Measurements from ENCODE around the gene CIB2. TPM values are rescaled to one million over a fixed set of nuclear protein-coding genes. Genes with fewer than 3 reads are reported as not detected.

The CIB2 gene
- polyA plus RNA-seq, 1 of the 3 experiments (the other 2 are of a cell fraction): 39.6 TPM

DNA sequence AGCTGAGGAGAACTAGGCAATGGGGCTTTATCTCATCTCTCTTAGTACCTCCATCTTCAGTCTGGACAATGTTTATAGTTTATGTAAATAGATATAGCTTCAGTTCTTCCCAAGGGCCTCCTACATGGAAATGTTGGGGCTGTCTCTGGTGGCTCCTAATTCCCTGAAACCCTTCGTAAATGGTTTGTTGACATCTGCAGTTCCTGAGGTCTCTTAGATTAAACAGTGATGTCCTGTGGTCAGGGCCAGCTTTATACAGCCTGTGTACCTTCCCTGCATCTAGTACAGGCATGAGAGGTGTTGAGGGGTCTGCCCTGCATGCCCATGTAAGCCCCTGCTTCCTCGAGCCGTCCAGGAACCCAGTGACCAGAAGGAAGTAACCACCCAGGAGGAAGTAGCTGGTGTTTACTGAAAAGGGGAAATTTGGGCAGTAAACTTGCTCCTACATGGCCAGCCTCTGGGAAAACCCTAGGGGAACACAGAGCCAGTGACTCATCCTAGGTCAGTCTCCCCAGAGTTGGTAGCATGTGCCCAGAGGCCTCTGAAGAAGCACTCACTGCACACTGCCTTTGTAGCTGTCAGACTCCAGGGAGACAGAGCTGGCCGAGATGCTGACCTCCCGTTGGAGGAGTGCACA, 49.0 kb downstream of the CIB2 start:
- ChIA-PET POLR2A (no interaction called here), CTCF (interaction anchor here (0.9 to 2.2 kb wide), 7 partner anchors 10 to 123 kb away, joined by 3 to 7 read pairs (median 3); partner anchors contain the start of gene SH2D7)
- 90% methylated on average over 3 of the region's 5 CpGs for WGBS (ENCODE audit: low lambda C conversion rate)
- H3K4me2 ChIP-seq: no peak overlapping the region
- H3K27ac ChIP-seq (ENCODE audit: low read depth in 2 of 2, low read length in 1 of 2): no peak overlapping the region
- peaks cover 3% of the 10 kb centered on the region for H3F3A ChIP-seq (replicated peaks; ENCODE audit: insufficient read depth)
- no peak overlapping the region for H3K9ac ChIP-seq
- peaks cover 13 to 20% of the 10 kb centered on the region in 2 experiments; a peak in 3 of 4 replicates for H3K4me1 ChIP-seq (ENCODE audit: control insufficient read depth in 1 of 2, insufficient read depth in 2 of 2, low read depth in 1 of 2, low read length in 1 of 2)
- H3K9me3 ChIP-seq: no peaks in the 10 kb centered on the region
- DNase-seq: no peak
- no peak overlapping the region for H2AFZ ChIP-seq (ENCODE audit: low read depth)
- H3K9me2 ChIP-seq: no peaks in the 10 kb centered on the region
- H3K27me3 ChIP-seq (ENCODE audit: insufficient read depth): no peaks in the 10 kb centered on the region
- TF ChIP-seq TCF12 (IDR thresholded peaks at IDR 0.05) (no peak), EP300 (IDR thresholded peaks at IDR 0.05; ENCODE audit: borderline replicate concordance in 1 of 2, low read depth in 1 of 2, low read length in 1 of 2) (no peak), YY1 (IDR thresholded peaks at IDR 0.05; ENCODE audit: low read depth) (no peak), GATA2 (CRISPR knock-in tag; IDR thresholded peaks at IDR 0.05) (no peak), TAF1 (IDR thresholded peaks at IDR 0.05; ENCODE audit: borderline replicate concordance, low read depth, low read length) (no peak), SIN3A (IDR thresholded peaks at IDR 0.05; ENCODE audit: borderline replicate concordance, low read depth, low read length) (no peak), MXI1 (IDR thresholded peaks at IDR 0.05; ENCODE audit: low read depth, low read length) (no peak), FOXJ3 (CRISPR knock-in tag; IDR thresholded peaks at IDR 0.05) (no peak), RAD21 (IDR thresholded peaks at IDR 0.05; ENCODE audit: low read length) (no peak), GABPA (IDR thresholded peaks at IDR 0.05; ENCODE audit: low read depth) (no peak), SMC3 (IDR thresholded peaks at IDR 0.05; ENCODE audit: low read depth, low read length) (no peak)
- TF ChIP-seq, protein P1, sequence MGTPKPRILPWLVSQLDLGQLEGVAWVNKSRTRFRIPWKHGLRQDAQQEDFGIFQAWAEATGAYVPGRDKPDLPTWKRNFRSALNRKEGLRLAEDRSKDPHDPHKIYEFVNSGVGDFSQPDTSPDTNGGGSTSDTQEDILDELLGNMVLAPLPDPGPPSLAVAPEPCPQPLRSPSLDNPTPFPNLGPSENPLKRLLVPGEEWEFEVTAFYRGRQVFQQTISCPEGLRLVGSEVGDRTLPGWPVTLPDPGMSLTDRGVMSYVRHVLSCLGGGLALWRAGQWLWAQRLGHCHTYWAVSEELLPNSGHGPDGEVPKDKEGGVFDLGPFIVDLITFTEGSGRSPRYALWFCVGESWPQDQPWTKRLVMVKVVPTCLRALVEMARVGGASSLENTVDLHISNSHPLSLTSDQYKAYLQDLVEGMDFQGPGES (IDR thresholded peaks at IDR 0.05; ENCODE audit: low read depth, low read length): no peak
- TF ChIP-seq, protein P2, sequence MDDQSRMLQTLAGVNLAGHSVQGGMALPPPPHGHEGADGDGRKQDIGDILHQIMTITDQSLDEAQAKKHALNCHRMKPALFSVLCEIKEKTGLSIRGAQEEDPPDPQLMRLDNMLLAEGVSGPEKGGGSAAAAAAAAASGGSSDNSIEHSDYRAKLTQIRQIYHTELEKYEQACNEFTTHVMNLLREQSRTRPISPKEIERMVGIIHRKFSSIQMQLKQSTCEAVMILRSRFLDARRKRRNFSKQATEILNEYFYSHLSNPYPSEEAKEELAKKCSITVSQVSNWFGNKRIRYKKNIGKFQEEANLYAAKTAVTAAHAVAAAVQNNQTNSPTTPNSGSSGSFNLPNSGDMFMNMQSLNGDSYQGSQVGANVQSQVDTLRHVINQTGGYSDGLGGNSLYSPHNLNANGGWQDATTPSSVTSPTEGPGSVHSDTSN (IDR thresholded peaks at IDR 0.05): no peak
- H3K36me3 ChIP-seq (replicated peaks in 1 of 2; ENCODE audit: control insufficient read depth in 1 of 2, insufficient read depth in 2 of 2, low read length in 1 of 2): no peaks in the 10 kb centered on the region
- H3K79me2 ChIP-seq (ENCODE audit: insufficient read depth): peaks cover under 1% of the 10 kb centered on the region; the same call in 1 of the 2 replicates
- H4K20me1 ChIP-seq (ENCODE audit: insufficient read depth): no peaks in the 10 kb centered on the region
- H3K4me3 ChIP-seq (ENCODE audit: low read depth in 2 of 2, low read length in 1 of 2): no peak overlapping the region

DNA sequence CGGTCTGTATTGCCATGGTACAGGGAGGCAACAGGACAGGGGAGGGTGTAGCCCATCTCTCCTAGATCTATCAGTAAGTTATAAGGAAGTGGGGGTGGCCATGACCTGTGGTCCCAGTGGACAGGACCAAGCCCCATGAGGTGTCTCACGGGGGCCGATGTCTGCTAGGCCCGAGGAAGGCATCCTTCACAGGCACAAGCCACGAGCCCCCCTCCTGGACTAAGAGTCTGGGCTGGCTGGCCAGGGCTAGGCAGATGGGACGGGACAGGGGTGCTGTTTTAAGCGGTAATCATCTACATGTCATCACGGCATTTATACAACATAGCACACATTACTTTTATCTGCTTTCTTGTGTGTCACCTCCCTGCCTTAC, 51.2 kb downstream of the CIB2 start:
- Histone ChIP-seq H3K4me3 (ENCODE audit: low read depth in 2 of 2, low read length in 1 of 2) (no peak overlapping the region), H3K9me2 (no peaks in the 10 kb centered on the region), H3K9me3 (no peaks in the 10 kb centered on the region), H3K4me2 (no peak overlapping the region), H3F3A (replicated peaks; ENCODE audit: insufficient read depth) (peaks cover 21% of the 10 kb centered on the region), H3K4me1 (ENCODE audit: control insufficient read depth in 1 of 2, insufficient read depth in 2 of 2, low read depth in 1 of 2, low read length in 1 of 2) (peaks cover 0 to 36% of the 10 kb centered on the region in 2 experiments; a peak in 2 of 4 replicates), H2AFZ (ENCODE audit: low read depth) (no peak overlapping the region), H3K36me3 (replicated peaks in 1 of 2; ENCODE audit: control insufficient read depth in 1 of 2, insufficient read depth in 2 of 2, low read length in 1 of 2) (no peaks in the 10 kb centered on the region), H3K27ac (ENCODE audit: low read depth in 2 of 2, low read length in 1 of 2) (no peak overlapping the region), H3K9ac (no peak overlapping the region), H3K27me3 (ENCODE audit: insufficient read depth) (no peaks in the 10 kb centered on the region), H4K20me1 (ENCODE audit: insufficient read depth) (no peaks in the 10 kb centered on the region), H3K79me2 (ENCODE audit: insufficient read depth) (peaks cover 19% of the 10 kb centered on the region)
- 91% methylated on average over 5 of the region's 8 CpGs for WGBS (ENCODE audit: low lambda C conversion rate)
- no peak for DNase-seq
- no peak for TF ChIP-seq SIN3A (IDR thresholded peaks at IDR 0.05; ENCODE audit: borderline replicate concordance, low read depth, low read length)
- TF ChIP-seq CHD2 (IDR thresholded peaks at IDR 0.05; ENCODE audit: low read length, partially characterized antibody): no peak
- no peak for TF ChIP-seq EZH2phosphoT487 (IDR thresholded peaks at IDR 0.05; ENCODE audit: borderline replicate concordance, low read depth)
- no peak for TF ChIP-seq MEF2A (IDR thresholded peaks at IDR 0.05; ENCODE audit: borderline replicate concordance, low read depth)
- TF ChIP-seq GABPA (IDR thresholded peaks at IDR 0.05; ENCODE audit: low read depth): no peak
- TF ChIP-seq, protein P1 (IDR thresholded peaks at IDR 0.05; ENCODE audit: low read depth, low read length): no peak
- no peak for TF ChIP-seq TAF1 (IDR thresholded peaks at IDR 0.05; ENCODE audit: borderline replicate concordance, low read depth, low read length)
- TF ChIP-seq, protein P2 (IDR thresholded peaks at IDR 0.05): no peak
- POLR2A ChIA-PET: no interaction called here
- CTCF ChIA-PET: interaction anchor here (0.9 to 1.5 kb wide), 3 partner anchors 13 to 113 kb away, joined by 3 to 4 read pairs (median 4); no protein-coding TSS in a partner anchor
